Right ventricle myocardium superior (tissue), 1 donor: ENCODE data around the gene PARD3. TPM values are rescaled to one million over a fixed set of nuclear protein-coding genes. Genes with fewer than 3 reads are reported as not detected.

ENCODE experiments used
- ATAC-seq: fragments of 200-7000 bp; cut with Tn5 transposase; one replicate; pipeline ENCODE4 v1.9.1; 2020; ENCODE audit warnings: mild to moderate bottlenecking; ENCODE audit not compliant: poor library complexity
- DNase-seq: peaks from one replicate; pipeline ENCODE4 v3.0.0-alpha.2; 2020
- intact Hi-C: fragments of 100-400 bp; cut with DNase I; formaldehyde crosslinking; loops from one replicate; pipeline ENCODE4 v1.11.2; 2022
- total RNA-seq: library from RNA; stranded (reverse); fragmentation: NEBNext Ultra II Directional; extraction: Animal tissue kit (Norgen Biotek cat#: 25700); gene quantifications from one replicate; pipeline ENCODE4 v1.2.1, GENCODE V29; 2021
- donor health status: DM: no; HTN: yes; CAD: no; lungs with severe emphysema.

The PARD3 gene
- total RNA-seq, 1 donor from 2014 or later = 33.5 TPM

DNA sequence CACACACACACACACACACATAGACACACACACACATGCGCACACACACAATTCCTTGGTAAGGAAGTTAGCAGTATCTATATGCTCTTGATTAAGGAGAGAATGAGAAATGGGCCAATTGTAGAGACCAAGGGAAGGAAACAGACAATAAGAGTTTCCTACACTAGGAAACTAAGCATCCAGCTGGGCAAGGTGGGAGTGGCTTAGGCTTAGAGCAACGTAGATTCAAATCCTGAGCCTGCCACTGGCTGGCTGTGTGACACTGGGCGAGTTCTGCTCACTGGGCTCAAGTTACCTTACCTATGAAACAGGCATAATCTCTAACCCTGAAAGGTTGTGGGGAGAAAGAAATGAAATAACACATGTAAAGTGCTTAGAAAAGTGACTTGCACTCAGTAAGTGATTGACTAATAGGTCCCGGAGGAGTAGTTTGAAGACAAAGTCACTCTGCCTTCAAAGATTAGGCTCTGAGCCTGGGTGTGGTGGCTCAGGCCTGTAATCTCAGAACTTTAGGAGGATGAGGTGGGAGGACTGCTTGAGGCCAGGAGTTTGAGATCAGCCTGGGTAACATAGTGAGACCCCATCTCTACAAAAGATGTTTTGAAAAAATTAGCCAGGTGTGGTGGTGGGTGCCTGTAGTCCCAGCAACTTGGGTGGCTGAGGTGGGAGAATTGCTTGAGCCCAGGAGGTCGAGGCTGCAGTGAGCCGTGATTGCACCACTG lies 701.4 kb downstream of the PARD3 start:
- DNase-seq (no peak), ATAC-seq (no peak)
- intact Hi-C loops = no loop called here

DNA sequence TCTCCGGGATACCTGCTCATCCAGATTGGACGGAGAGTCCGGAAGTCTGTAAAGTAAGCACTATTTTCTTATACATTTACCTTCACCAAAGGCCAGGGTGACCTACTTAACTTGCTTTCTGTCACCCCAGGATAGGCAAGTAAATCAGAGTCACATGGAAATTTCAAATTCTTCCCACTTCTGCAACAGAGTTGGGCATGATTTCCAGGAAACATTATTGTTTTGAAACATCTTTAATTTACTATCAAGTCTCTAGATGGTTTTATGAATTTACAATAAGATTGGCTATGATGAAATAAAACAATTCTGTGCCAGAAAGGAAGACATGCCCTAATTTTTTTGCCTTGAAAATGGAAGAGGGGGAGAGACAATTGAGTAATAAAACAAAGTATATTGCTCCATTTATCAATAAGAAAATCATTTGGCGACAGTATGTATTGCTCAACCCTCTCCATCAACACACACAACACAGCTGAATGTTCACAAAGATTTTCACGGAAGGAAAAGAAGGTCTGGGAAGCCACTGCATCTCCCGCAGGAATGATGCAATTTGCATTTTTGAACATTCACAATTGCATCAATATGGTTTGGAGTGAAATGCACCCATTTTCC lies 702.8 kb downstream of the PARD3 start:
- ATAC-seq (no peak), DNase-seq (no peak)
- intact Hi-C loops = no loop called here

DNA sequence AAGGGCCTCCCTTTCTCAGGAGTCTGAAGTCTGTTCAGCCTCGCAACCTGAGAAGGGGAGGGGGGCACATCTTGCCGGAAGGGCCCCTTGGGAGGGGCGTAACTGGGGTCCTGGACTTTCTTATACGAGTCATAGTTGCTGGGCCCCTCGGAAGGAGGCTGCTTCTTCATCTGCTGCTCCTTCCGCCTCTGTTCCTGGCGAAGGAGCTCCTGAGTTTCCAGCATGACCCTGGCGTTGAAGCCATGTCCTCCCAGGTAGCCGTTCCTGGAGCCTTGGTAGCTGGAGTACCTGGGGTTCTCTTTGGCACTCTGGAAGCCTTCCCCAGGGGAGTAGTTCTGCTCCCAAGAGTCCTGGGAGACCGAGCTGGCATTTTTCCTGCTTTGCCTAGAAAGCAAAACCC lies 703.9 kb downstream of the PARD3 start:
- DNase-seq (no peak), ATAC-seq (no peak)
- intact Hi-C loops = no loop called here

DNA sequence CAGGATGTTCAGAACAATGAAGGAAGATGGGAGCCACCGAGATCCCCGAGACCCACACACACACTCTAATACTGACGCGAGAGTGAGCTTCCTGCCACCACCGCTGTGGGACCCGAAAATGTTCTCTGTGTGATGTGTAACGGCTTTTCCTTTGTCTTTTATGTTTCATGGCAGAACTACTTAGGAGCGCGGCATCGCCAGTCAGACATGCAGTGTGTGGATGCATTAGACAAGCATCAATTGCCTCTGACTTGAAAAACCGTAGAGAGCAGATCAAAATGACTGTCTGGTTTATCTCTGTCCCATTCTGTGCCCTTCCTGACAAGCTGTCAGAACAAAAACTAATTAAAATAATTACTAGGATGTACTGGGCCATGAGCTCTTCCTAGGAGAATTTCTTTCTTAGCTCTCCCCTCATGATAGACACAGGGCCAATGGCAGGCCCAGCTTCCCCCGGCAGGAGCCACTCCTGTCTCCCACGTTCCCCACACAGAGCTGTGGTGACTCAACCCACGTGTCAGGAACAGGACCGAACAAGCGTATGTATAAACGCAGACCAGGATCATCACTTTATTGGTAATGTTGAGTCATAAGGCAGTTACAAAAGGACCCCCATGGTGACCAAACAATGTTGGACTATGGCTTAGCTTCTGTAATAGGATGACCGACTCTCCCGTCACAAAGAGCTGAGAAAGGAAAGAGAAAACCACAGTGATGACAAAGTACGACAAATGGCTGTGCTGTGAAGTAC lies 705.0 kb downstream of the PARD3 start:
- ATAC-seq (peak; percentile 9), DNase-seq (no peak)
- intact Hi-C loops = no loop called here

DNA sequence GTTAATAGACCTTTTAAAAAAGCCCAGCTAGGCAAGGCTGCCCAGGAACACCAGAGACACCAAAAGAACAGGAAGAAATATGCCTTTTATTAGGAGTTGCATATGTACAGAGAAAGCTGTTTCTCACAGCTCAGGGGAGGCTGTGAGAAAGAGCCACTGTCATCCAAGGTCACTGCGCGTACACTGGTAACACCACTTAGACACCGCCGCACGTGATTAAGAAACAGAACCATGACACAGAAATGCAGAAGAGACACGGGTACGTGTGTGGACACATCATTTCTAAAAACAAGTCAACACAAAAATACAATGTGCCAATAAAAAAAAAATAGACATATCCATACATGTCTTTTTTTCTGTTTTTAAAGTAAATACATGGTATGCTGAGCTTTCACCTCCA lies 705.6 kb downstream of the PARD3 start:
- DNase-seq (no peak), ATAC-seq (peak; percentile 83)
- intact Hi-C loops = no loop called here

DNA sequence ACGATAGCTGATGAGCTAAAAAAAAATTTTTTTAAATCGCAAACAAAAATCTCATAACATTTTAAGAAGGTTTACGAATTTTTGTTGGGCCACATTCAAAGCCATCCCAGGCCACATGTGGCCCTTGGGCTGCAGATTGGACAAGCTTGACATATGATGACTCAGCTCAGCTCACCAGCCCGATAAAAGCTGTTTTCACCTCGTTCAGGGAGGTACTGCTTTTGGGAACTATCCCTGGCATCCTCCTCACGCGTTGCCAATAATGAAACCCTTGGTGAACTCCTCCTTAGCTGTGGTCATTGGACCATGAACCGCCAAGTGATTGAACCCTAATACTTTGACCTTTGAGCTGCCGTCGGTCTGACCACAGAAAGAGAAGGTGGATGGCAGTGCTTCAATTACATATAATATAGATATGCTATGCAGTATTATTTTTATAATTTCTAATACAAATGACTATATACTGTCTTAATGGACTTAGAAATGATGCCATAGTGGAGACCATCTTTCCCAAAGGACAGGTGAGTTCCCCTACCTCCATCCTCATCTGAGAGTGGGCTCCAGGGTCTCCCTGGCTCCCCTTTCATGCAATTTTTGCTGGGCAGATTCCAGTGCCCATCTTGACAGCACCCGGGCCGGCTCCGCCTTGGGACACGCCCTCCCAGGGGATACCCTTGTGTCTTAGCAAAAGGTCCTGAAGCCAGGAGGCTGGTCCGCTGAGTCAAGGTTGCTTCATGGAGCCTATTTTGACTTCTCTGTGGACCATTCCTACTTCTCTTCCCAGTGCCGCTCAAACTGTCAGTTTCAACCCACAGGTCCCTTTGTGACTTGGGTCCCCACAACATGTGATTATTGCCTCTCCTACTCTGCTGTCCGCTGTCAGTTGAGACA lies 707.2 kb downstream of the PARD3 start:
- no peak for ATAC-seq
- DNase-seq = no peak
- intact Hi-C loops = no loop called here

DNA sequence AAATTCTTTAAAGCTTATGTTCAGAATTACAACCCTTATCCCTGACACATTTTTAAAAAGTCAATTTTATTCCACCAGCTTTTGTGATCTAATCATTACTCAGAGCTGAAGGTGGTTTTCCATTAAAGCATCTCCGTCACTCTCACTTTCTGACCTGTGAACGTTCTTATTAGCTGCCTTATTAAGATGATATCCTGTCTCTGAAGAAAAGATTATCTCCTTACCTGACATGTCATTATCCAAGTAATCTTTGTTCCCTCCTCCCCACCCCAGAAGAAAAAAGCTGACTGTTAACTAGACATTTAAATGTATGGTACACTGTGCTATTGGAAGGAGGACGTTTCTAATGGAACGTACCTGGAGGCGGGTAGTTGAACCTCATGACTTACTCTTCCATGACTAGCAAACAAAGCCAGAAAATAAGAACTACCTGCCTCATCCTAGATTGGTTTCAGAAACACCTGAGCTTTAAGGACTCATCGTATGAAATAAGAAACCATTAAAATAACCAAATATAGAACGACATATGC lies 708.7 kb downstream of the PARD3 start:
- DNase-seq (no peak), ATAC-seq (no peak)
- intact Hi-C loops = no loop called here

DNA sequence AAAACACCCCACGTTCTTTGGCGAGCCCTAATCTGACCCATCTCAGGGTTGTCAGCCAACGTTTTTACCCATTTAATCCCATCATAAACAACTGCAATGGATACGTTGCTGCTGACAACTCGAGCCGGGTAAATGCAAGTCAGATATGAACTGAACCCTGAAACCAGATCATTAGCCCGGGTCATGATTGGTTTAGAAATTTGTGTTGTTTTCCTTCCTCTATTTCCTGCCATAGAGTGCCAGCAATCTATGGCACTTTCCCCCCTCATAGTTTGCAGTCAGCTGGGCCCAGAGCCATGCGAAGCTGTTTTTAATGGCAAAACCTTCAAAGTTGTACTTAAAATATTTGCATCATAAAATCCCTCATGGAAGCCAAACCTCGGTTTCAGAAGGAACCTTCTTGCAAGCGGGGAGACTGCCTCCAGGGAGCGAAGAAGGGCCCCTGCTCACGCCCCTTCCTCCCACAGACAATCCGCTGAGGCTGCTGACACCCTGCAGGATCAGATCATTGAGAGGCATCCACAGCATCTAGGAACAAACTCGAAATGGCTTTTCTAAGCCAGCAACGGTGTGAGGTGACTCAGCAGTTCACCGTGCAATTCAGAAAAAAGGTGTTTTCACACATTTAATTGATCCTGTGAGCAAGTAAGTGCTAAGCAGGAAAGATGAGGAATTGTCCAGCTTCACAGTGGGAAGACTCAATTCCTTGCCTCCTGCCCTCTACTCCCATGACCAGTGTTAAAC lies 710.1 kb downstream of the PARD3 start:
- intact Hi-C loops = no loop called here
- DNase-seq (no peak), ATAC-seq (no peak)

DNA sequence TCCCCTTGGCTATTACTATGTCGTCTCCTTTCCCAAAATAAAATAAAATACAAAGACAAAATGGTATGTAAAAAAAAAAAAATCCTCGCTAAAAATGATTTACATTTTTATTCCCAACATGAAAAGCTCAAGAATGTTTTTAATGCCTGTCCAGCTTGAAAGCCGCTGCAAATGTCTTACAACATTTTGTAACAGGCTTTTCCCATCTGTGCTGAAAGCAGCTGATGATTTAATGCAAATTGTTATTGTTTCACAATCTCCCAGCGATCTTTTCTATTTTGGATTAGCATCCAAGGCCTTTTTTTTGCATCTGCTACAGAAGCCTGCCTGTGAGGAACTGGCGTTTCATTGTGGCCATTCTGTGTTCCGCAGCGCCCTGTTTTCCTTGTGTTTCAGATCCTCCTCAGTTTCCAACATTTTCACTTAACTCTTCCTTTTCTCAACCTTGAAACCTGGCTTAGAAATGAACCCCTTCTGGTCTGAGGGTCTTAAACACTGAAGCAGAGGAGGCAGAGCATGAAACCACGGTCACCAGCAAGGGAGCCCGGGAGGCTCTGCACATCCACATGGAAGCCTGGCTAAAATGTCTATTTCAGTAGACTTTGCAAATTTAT lies 712.1 kb downstream of the PARD3 start:
- intact Hi-C loops = no loop called here
- ATAC-seq = peak; percentile 71
- DNase-seq = no peak

DNA sequence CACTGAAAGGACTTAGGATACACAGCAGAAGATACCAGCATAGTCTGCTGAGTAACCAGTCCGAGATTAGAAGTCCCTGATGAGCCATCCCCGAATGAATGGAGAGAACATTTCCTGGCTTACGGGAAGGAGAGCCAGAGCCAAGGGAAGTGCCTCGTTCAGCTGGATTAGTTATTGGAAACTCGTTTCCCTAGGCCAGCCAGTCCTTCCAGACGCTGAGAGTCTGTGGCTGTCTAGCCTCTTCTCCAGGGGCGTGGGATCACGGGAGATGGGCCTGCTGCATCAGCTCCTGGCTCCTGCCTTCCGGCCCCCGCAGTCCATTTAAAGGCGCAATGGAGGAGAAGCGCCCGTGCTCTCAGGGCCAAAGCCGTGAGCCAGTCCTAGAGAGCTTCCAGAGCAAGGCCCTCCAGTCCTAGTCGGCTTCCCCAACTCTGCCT lies 712.8 kb downstream of the PARD3 start:
- ATAC-seq (peak; percentile 93), DNase-seq (peak; percentile 84)
- intact Hi-C loops = no loop called here

DNA sequence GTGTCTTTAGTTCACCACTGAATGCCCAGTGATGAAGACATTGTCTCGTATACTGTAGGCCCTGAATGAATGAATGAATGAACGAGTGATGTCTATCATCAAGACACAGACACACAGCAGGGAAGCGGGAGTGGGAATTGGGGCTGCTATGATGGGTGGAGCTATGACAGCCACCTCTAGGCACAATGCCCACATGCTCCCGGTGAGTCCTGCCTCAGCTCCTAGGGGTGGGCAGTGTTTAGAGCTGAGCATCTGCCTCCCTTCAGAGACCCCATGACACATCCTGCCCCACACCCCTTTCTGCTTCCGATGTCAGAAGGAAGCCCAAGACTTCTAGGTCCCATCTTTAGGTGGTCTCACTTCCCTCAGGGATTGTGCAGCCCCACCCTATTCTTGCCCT lies 714.1 kb downstream of the PARD3 start:
- no peak for ATAC-seq
- DNase-seq = no peak
- intact Hi-C loops = no loop called here

DNA sequence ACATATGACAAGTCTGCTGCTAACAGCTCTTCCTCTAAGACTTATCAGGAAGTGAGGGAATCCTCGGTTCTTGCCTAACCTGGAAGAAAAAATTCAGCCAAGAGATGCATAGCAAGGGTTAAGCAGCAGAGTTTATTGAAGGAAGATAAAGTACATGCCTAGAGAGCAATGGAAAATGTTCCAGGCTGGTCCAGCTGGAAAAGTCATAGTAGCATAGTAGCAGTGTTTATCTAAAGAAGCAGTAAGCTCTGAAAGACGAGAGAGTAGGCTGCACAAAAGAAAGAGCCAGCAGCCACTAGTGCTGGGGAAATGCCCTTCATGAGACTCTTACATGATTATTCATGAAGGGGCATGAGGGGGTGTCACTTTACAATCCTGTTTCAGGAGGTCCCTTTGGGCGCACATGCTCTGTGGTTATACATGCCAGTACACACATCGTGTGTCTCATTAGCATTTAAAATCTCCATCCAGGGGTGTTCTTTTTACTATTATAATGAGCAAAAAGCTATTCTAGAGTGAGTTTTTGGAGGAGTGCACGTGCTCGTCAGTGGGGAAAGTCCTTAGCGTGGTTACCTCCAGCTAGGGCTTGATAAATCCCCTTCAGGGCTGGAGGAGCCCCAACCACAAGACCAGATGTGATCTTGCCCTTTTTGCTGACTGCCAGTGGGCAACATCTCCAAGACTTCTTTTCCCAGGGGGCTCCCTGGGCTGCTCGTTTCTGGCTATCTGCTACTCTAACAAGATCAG lies 716.1 kb downstream of the PARD3 start:
- intact Hi-C loops = no loop called here

DNA sequence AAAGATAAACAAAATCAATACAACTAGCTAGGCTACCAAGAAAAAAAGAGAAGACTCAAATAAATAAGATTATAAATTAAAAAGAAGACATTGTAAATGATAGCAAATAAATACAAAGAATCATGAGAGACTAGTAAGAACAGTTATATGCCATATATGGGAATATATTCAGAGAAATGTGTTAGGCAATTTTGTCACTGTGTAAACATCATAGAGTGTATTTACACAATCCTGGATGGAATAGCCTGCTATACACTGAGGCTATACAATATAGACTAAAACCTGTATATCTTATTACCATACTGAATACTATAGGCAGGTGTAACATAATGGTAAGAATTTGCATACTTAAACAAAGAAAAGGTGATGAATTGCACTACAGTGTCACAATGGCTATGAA lies 717.4 kb downstream of the PARD3 start:
- ATAC-seq = no peak
- no peak for DNase-seq
- intact Hi-C loops = no loop called here

More for the DNA sequence above, 716.1 kb downstream of the PARD3 start:
- DNase-seq = no peak
- no peak for ATAC-seq

DNA sequence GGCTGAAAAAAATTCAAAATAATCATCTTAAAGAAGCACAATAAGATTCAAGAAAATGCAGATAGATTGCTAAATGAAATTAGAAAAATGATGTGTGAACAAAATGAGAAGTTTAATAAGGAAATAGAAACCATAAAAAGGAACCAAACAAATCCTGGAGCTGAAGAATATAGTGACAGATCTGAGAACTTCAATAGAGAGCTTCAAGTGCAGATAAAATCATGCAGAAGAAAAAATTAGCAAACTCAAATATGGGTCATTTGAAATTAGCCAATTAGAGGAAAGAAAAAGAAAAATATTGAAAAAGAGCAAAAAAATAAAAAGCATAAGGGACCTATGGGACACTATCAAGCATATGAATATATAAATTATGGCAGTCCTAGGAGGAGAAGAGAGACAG lies 720.1 kb downstream of the PARD3 start:
- no peak for ATAC-seq
- no peak for DNase-seq
- intact Hi-C loops = no loop called here

DNA sequence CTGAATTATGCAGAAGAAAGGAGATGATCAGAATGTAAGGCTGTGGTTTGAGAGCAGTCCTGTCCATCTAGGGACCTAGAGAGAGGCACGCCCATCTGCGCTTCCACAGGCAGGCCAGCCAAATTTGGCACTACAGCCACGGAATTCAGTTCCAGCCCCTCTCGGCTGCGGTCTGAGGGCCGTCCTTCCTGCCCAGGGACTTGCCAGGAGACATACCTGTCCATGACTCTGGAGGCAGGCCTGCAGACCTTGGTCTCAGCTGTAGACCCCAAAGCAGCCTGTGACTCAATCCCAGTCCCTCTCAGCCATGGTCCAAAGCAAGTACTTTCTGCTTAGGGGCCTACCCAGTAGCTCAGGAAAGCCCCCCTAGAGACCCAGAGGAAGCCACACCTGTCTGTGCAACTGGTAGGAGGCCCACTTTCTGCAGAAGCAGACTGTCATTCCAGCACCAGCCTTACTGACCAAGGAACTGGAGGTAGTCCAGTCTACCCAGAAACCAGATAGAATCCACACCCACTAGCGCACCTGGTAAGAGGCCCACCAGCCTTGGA lies 720.9 kb downstream of the PARD3 start:
- DNase-seq (no peak), ATAC-seq (no peak)
- intact Hi-C loops = no loop called here

DNA sequence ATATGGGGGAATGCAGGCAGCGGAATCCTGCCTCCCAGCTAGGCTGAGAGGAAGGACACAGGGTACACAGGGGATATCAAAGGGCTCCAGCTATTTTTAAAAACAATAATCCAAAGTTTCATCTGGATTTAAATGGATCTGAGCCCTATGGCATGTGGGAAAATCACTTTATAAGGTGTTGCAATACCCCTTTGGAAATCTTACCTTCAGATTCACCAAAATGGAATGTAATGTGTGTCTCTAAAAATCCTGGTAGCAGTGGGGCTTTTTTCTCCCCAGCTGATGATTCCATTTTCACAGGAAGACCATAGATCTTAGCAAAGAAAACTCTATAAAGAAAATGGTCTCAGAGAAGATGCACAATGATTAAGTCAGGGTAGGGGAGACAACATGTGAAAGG lies 722.2 kb downstream of the PARD3 start:
- ATAC-seq (no peak), DNase-seq (no peak)
- intact Hi-C loops = no loop called here
